HG03066 (cell line): ENCODE data around the gene USP9X.
"Not testable (repeated sequence)": the region's sequence is repeated elsewhere in the genome, so short reads cannot be mapped to it uniquely, and the experiment has no call there.

Experiments
- ATAC-seq: cut with Tn5 transposase; IDR thresholded peaks from one replicate; pipeline ENCODE4 v1.9.1; 2021; ENCODE audit warnings: low read depth; ENCODE audit not compliant: unreplicated experiment

The USP9X gene

DNA sequence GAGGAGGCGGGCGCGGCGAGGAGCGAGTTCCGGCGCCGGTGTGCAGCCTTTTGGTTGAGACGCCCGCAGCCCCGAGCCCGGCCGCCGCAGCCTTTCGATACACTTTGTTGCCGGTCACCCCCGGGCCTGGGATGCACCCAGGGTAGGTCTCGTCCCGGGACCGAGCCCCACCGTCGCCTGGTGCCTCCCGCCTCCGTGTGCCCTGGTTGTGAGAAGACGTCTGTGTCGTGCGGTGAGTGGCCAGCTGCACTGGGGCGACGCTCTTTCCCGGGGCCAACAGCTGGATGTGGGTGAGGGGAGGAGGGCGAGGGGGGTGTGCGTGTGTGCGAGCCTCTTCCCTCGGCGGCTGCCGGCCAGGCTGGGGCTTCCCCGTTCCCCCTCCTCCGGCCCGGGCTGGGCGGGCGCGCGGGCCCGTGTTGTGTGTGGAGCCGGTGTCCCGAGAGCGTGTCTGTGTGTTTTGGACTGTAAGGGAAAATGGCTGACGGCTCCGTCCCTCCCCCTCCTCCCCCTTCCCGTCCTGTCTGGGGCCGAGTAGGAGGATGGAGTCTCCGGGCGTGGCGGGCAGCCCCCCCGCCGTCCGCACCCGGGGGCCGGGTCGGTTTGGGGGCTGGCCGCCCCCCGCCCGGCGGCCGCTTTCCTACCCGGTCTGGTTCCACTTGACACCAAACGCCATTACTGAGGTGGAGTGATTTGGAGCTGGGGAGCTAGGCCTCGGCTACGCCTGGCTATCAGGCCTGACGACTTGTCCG is 807 bp downstream of the USP9X start:
- ATAC-seq = peak; percentile 25

DNA sequence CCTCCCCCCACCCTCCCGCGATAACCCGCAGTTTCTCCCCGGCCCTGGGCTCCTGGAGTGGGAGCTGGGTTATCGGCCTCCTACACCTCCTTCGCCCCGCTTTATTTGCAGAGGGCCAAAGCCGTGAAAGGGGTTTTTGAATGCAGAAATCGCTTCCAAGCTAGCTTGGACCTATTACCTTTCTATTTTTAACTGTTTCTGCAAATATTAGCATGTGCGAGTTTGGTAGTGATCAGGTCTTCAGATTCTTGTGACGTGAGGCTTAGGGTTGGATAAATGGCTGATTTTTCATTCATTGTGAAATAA is 1.3 kb downstream of the USP9X start:
- no peak for ATAC-seq

GRCh38 chrX:41087201-41087600 is 2.0 kb downstream of the USP9X start:
- no peak for ATAC-seq

GRCh38 chrX:41090568-41091238 is 5.5 kb downstream of the USP9X start:
- ATAC-seq = no peak

- ATAC-seq = no peak
Observed at GRCh38 chrX:41092776-41093175, 7.5 kb downstream of the USP9X start.

GRCh38 chrX:41095174-41095573 is 9.9 kb downstream of the USP9X start:
- ATAC-seq = no peak

DNA sequence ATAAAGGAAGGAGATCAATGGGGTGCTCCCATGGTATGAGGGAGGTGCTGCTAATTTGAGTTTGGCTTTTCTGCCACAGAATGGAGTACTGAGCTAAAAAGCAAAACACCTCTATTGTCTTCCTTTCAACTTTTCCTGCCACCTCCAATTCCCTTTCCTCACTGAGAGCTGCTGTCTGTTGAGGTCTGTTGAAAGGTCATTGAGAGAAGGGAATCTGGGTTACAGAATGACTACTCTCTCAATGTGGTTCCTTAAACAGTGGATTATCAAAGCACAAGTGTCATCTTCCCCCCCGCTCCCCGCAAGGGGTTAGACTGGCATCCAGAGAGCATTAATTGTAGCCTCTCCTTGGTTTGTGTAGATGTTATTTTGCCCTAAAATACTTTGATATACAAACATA is 10.7 kb downstream of the USP9X start:
- ATAC-seq = no peak

DNA sequence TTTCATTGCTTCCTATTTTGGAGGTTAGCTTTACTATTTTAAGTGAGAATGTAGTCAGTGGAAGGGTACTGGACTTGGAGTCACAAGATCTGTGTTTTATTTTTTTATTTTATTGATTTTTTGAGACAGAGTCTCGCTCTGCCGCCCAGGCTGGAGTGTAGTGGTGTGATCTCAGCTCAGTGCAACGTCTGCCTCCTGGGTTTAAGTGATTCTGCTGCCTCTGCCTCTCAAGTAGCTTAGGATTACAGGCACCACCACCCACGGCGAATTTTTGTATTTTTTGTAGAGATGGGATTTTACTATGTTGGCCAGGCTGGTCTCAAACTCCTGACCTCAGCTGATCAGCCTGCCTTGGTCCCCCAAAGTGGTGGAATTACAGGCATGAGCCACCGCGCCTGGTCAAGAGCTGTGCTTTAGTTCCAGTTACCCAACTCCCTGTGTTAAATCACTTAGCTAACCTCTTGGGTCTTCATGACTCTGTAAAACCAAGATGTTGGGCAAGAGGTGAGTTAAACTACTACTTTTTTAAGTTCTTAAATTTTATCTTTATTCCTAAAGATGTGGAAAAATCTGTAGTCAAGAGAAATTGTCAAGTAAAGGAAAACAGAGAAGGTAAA is 11.2 kb downstream of the USP9X start:
- ATAC-seq = no peak

DNA sequence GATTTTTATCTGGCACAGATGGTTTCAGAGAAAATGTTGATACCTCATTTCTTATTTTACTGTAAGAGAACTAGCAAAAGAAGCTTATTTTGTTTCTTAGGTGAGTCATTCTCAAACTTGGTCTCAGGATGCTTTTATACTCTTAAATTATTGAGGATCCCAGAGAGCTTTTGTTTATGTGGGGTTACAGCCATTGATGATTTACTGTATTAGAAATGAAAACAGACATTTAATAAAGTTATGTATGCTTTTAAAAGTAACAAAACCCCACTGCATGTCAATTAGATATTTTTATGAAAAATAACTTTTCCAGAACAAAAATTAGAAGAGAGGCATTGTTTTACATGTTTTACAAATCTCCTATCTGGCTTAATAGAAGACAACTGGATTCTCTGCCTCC is 12.1 kb downstream of the USP9X start:
- ATAC-seq = no peak

DNA sequence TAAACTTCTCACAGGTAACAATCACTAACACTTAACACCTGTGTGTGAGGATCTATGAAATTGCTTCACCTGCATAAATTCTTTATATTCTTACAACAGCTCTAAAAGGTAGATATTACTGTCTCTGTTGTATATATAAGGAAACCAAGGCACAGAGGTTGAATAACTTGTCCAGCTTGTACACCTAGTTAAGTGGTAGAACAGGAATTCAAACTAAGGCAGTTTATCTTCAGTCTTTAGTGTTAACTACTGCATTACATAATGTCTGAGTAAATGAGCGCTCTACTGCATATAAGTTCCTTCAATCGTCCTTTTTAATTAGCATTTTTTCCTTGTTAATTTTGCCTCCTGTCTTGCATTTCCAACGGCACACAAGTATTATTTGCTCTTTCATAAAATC is 15.0 kb downstream of the USP9X start:
- ATAC-seq = no peak

GRCh38 chrX:41100819-41101218 is 15.6 kb downstream of the USP9X start:
- ATAC-seq = no peak

DNA sequence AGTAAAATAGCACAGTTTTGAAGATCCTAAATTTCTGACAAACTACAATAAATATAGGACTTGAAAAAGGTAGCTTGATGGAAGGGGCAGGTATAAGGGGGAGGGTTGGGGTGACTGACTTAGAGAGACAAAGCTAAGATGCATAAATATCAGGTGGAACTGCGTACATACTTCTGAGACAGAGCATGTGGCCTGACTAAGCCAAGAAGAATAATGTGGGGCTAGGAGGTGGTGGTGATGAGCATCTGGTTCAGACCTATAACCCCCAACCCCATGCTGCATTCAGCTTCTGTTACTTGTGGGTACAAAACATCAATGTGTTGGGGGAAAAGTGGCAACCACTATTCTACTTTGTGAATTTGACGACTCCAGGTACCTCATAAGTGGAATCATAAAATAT is 19.8 kb downstream of the USP9X start:
- no peak for ATAC-seq

DNA sequence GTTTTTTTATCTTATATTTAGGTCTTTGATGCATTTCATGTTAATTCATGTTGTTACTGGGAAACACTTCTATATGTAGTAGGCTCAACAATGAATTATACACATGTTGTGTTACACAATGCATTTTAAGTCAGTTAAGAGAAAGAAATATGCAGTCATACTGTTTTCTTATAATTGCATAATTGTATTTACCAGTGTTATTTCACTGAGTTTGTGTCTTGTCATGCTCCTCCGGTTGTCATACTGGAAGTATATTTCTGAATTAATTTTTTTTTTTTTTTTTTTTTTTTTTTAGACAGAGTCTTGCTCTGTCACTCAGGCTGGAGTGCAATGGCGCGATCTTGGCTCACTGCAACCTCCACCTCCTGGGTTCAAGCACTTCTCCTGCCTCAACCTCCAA is 21.0 kb downstream of the USP9X start:
- not testable (repeated sequence) for ATAC-seq

DNA sequence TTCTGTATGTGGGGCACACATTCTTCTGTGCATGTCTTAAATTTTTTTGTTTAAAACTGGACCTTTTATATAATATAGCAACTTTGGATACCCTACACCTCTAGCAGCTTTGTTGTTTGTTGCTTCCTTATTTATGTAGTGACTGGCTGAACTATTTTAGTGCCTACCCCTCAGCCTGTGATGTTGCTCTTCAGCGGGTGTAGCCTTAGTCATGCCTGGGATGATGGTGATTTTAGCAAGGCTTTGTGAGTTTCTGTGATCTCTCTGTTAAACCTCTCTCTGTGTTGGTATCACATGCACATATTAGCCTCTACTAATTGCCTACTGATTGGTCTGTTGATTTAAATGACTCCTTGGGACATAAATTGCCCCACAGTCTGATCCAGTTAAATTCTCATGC is 22.8 kb downstream of the USP9X start:
- ATAC-seq = no peak

GRCh38 chrX:41108463-41109205 is 23.4 kb downstream of the USP9X start:
- no peak for ATAC-seq

GRCh38 chrX:41110801-41111625 is 25.8 kb downstream of the USP9X start:
- ATAC-seq = no peak

DNA sequence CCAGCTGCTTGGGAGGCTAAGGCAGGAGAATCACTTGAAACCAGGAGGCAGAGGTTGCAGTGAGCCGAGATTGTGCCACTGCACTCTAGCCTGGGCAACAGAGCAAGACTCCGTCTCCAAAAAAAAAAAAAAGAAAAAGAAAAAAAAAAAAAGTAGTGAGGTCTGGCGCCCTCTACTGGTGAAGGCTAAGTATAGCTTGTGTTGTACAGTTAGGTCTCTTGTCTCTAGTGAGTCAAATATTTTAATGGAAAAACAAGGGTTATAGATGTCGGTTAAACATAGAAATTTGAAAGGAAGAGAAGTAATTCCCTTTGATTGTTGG is 29.8 kb downstream of the USP9X start:
- ATAC-seq = not testable (repeated sequence)

DNA sequence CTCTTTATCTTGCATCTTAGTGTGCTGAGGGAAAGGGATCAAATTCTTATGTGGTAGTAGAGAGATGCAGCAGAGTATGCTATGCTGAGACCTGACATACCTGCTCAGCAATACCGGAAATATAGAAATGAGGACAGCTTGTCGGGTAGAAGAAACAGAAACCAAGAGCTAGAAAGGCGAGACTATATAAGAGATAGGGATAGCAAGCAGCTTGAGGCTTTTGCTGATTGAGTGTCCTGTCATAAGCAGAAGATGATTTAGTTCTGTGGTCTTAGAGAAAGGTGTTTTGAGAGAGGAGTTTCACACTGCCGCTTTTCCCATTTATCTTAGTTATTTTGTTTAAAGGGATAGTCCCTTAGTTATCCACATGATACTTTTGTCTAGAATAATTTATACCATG is 31.7 kb downstream of the USP9X start:
- peak; percentile 68 for ATAC-seq

- no peak for ATAC-seq
Observed at GRCh38 chrX:41118156-41118555, 32.9 kb downstream of the USP9X start.

DNA sequence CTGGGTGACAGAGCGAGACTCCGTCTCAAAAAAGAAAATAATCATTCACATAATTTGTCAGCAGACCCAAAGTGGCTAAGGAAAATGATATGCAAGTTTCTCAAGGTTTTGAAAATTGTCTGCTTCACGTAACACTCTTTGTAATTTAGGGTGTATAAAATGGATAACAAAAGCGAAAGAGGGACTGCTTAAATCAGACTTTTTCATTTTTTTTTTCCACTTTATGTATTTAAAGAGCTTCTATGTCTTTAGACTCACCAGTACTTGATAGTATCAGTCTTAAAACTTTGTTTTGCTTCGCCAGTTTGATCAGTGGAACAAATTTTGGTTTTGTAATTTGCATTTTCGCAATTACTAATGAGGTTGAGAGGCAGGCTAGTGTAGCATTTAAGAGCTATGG is 34.6 kb downstream of the USP9X start:
- ATAC-seq = no peak

DNA sequence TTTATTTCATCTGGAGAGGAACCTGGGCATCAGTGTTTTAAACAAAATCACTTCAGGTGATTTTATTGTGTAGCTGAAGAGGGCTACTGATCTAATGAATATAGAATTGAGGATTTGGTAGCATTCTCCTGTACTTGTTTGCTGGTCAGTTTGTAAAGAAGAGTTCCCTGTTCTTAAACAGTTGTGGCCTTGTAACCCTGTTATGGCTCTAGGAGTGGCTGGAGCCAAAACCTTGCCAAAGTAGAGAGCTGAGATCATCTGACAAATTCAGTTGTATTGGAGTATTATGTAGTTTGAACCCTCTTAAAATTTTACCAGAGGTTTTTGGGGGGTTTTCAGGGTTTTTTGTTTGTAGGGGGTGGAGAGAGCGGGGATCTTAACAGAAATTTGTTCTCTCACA is 36.5 kb downstream of the USP9X start:
- ATAC-seq = no peak
